ENCODE data around the gene SNRPD3.

GRCh38 chr22:24584166-24584790, 28.5 kb downstream of the SNRPD3 start:
- TF ChIP-seq, protein P1, sequence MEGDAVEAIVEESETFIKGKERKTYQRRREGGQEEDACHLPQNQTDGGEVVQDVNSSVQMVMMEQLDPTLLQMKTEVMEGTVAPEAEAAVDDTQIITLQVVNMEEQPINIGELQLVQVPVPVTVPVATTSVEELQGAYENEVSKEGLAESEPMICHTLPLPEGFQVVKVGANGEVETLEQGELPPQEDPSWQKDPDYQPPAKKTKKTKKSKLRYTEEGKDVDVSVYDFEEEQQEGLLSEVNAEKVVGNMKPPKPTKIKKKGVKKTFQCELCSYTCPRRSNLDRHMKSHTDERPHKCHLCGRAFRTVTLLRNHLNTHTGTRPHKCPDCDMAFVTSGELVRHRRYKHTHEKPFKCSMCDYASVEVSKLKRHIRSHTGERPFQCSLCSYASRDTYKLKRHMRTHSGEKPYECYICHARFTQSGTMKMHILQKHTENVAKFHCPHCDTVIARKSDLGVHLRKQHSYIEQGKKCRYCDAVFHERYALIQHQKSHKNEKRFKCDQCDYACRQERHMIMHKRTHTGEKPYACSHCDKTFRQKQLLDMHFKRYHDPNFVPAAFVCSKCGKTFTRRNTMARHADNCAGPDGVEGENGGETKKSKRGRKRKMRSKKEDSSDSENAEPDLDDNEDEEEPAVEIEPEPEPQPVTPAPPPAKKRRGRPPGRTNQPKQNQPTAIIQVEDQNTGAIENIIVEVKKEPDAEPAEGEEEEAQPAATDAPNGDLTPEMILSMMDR (IDR thresholded peaks at IDR 0.05 in 2 of 3, conservative IDR thresholded peaks at IDR 0.05 in 1 of 3; ENCODE audit: insufficient read depth in 2 of 3, low read depth in 1 of 3, low read length in 3 of 3), result no peak
- TF ChIP-seq, protein P2, sequence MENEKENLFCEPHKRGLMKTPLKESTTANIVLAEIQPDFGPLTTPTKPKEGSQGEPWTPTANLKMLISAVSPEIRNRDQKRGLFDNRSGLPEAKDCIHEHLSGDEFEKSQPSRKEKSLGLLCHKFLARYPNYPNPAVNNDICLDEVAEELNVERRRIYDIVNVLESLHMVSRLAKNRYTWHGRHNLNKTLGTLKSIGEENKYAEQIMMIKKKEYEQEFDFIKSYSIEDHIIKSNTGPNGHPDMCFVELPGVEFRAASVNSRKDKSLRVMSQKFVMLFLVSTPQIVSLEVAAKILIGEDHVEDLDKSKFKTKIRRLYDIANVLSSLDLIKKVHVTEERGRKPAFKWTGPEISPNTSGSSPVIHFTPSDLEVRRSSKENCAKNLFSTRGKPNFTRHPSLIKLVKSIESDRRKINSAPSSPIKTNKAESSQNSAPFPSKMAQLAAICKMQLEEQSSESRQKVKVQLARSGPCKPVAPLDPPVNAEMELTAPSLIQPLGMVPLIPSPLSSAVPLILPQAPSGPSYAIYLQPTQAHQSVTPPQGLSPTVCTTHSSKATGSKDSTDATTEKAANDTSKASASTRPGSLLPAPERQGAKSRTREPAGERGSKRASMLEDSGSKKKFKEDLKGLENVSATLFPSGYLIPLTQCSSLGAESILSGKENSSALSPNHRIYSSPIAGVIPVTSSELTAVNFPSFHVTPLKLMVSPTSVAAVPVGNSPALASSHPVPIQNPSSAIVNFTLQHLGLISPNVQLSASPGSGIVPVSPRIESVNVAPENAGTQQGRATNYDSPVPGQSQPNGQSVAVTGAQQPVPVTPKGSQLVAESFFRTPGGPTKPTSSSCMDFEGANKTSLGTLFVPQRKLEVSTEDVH (IDR thresholded peaks at IDR 0.05; ENCODE audit: low read depth, partially characterized antibody), result no peak
- TF ChIP-seq EP300 (IDR thresholded peaks at IDR 0.05; ENCODE audit: low read length), result no peak
- TF ChIP-seq MYC (IDR thresholded peaks at IDR 0.05; ENCODE audit: low read depth, low read length), result no peak
- no peak for TF ChIP-seq MYC (CRISPR knock-in tag; IDR thresholded peaks at IDR 0.05; ENCODE audit: borderline replicate concordance, low read depth)
- TF ChIP-seq PHF21A (IDR thresholded peaks at IDR 0.05; ENCODE audit: borderline replicate concordance, low read depth), result no peak
- TF ChIP-seq EZH2 (IDR thresholded peaks at IDR 0.05; ENCODE audit: borderline replicate concordance, low read depth, low read length), result no peak
